Measurements from ENCODE around the gene PLXDC1.

DNA sequence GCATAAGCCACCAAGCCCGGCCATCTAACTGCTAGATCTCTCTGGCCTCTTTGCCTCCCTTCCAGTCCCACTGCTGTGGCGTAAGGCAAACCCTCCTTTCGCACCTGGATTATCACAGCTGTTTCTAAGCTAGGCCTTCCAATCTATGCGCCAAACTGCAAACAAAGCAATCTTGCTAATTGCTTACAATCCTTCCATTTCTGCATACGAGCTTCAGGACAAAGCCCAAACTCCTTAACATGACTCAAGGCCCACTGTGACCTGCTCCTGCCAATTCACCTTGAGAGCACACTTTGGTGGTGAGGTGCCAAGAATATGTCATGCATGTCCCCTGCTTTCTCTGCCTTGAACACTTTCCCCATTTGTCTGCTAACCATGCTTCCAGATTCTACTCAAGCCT lies 20.5 kb upstream of the PLXDC1 start:
- TF ChIP-seq, protein P1, sequence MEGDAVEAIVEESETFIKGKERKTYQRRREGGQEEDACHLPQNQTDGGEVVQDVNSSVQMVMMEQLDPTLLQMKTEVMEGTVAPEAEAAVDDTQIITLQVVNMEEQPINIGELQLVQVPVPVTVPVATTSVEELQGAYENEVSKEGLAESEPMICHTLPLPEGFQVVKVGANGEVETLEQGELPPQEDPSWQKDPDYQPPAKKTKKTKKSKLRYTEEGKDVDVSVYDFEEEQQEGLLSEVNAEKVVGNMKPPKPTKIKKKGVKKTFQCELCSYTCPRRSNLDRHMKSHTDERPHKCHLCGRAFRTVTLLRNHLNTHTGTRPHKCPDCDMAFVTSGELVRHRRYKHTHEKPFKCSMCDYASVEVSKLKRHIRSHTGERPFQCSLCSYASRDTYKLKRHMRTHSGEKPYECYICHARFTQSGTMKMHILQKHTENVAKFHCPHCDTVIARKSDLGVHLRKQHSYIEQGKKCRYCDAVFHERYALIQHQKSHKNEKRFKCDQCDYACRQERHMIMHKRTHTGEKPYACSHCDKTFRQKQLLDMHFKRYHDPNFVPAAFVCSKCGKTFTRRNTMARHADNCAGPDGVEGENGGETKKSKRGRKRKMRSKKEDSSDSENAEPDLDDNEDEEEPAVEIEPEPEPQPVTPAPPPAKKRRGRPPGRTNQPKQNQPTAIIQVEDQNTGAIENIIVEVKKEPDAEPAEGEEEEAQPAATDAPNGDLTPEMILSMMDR (IDR thresholded peaks at IDR 0.05; ENCODE audit: low read depth, low read length, poor library complexity, severe bottlenecking): no peak
- TF ChIP-seq EZH2phosphoT487 (IDR thresholded peaks at IDR 0.05; ENCODE audit: borderline replicate concordance, low read length): no peak
